OCI-LY7 (cell line): ENCODE data around the gene CCDC38. TPM values are rescaled to one million over a fixed set of nuclear protein-coding genes. Genes with fewer than 3 reads are reported as not detected.

Source experiments
- BruUV-seq: library from RNA; stranded (reverse); fragments of 400-500 nt; replicated peaks from 2 replicates; lab custom pipeline; 2021; lab: Mats Ljungman, UMichigan
- CTCF ChIA-PET: fragments of 300-600 bp; sonication (Branson Sonifier 250); formaldehyde crosslinking; loops from one replicate; lab custom pipeline; 2022; ENCODE audit warnings: antibody characterized with exemption; ENCODE audit not compliant: unreplicated experiment; lab: Charles Lee
- POLR2A ChIA-PET: fragments of 300-600 bp; sonication (Branson Sonifier 250); formaldehyde crosslinking; loops from one replicate; lab custom pipeline; 2022; ENCODE audit warnings: antibody characterized with exemption; lab: Charles Lee
- DNase-seq: peaks from one replicate; pipeline ENCODE4 v3.0.0-alpha.2; 2015; ENCODE audit warnings: low spot score
- H2AFZ ChIP-seq: fragments of 200-600 bp; sonication (generic), shearing (Covaris generic); 2 replicates; pipeline ENCODE4 v1.6.1; 2014; ENCODE audit warnings: mild to moderate bottlenecking, antibody characterized with exemption, low read length, moderate library complexity
- H3K27ac ChIP-seq: fragments of 200-600 bp; sonication (generic); 2 replicates; pipeline ENCODE4 v1.5.1; 2014; ENCODE audit warnings: mixed run types, low read depth, mild to moderate bottlenecking, moderate library complexity, low read length, inconsistent platforms; ENCODE audit not compliant: poor library complexity, severe bottlenecking
- H3K36me3 ChIP-seq: fragments of 200-600 bp; sonication (generic); 2 replicates; pipeline ENCODE4 v1.6.1; 2014; ENCODE audit warnings: mild to moderate bottlenecking, antibody characterized with exemption, low read length, moderate library complexity, mixed read lengths; ENCODE audit not compliant: insufficient read depth
- H3K4me1 ChIP-seq: fragments of 200-600 bp; sonication (generic); 2 replicates; pipeline ENCODE4 v1.5.1; 2014; ENCODE audit warnings: mild to moderate bottlenecking, low read length; ENCODE audit not compliant: insufficient read depth, poor library complexity, severe bottlenecking
- H3K4me2 ChIP-seq: fragments of 200-600 bp; sonication (generic); 2 replicates; pipeline ENCODE4 v1.6.1; 2014; ENCODE audit warnings: mild to moderate bottlenecking, low read length
- H3K4me3 ChIP-seq: fragments of 200-600 bp; sonication (generic); 2 replicates; pipeline ENCODE4 v1.5.1; 2014; ENCODE audit warnings: mild to moderate bottlenecking, low read depth, low read length; ENCODE audit not compliant: poor library complexity, severe bottlenecking
- H3K79me2 ChIP-seq: fragments of 200-600 bp; sonication (generic); 2 replicates; pipeline ENCODE4 v1.6.1; 2016; ENCODE audit warnings: low read depth, mild to moderate bottlenecking, low read length, moderate library complexity, mixed read lengths; ENCODE audit not compliant: insufficient read depth
- H3K9me2 ChIP-seq: fragments of 200-600 bp; sonication (generic); 2 replicates; pipeline ENCODE4 v1.6.1; 2016; ENCODE audit warnings: mild to moderate bottlenecking, low read length, mixed read lengths; ENCODE audit not compliant: insufficient read depth
- H3K9me3 ChIP-seq: fragments of 200-600 bp; sonication (generic); 2 replicates; pipeline ENCODE4 v1.6.1; 2014; ENCODE audit warnings: mild to moderate bottlenecking, mixed run types, low read length, mixed read lengths
- H4K20me1 ChIP-seq: fragments of 200-600 bp; sonication (generic); 2 replicates; pipeline ENCODE4 v1.6.1; 2014; ENCODE audit warnings: mild to moderate bottlenecking, antibody characterized with exemption, low read length, moderate library complexity, mixed read lengths; ENCODE audit not compliant: insufficient read depth
- EZH2phosphoT487 ChIP-seq: fragments of 200-600 bp; sonication (generic); IDR thresholded peaks from 2 replicates; pipeline ENCODE4 v1.6.1; 2018; ENCODE audit warnings: low read depth, borderline replicate concordance, mild to moderate bottlenecking, mixed run types, antibody characterized with exemption, low read length, moderate library complexity, mixed read lengths
- intact Hi-C: fragments of 100-400 bp; cut with micrococcal nuclease; formaldehyde crosslinking; loops from one replicate; pipeline ENCODE4 v1.10.0; 2022; ENCODE audit not compliant: unreplicated experiment
- total RNA-seq, 2 experiments: library from RNA; depleted of rRNA in 1 of 2; stranded (reverse); fragments of >200 nt in 1 of 2; shearing (Covaris generic) in 1 of 2; gene quantifications; 2 replicates each; pipeline ENCODE4 v1.2.3, GENCODE V29; 2014 to 2022
- TF ChIP-seq, protein P1 (sequence below): fragments of 200-600 bp; sonication (generic); conservative IDR thresholded peaks from 2 replicates; pipeline ENCODE4 v1.5.1; 2014; ENCODE audit warnings: mild to moderate bottlenecking, antibody characterized with exemption, low read length, moderate library complexity, mixed read lengths

Gene CCDC38
- total RNA-seq, 2 experiments from 2014 or later: 0.16 to 0.99 TPM

- TF ChIP-seq EZH2phosphoT487: no peak
- TF ChIP-seq, protein P1, sequence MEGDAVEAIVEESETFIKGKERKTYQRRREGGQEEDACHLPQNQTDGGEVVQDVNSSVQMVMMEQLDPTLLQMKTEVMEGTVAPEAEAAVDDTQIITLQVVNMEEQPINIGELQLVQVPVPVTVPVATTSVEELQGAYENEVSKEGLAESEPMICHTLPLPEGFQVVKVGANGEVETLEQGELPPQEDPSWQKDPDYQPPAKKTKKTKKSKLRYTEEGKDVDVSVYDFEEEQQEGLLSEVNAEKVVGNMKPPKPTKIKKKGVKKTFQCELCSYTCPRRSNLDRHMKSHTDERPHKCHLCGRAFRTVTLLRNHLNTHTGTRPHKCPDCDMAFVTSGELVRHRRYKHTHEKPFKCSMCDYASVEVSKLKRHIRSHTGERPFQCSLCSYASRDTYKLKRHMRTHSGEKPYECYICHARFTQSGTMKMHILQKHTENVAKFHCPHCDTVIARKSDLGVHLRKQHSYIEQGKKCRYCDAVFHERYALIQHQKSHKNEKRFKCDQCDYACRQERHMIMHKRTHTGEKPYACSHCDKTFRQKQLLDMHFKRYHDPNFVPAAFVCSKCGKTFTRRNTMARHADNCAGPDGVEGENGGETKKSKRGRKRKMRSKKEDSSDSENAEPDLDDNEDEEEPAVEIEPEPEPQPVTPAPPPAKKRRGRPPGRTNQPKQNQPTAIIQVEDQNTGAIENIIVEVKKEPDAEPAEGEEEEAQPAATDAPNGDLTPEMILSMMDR: no peak
- no peak overlapping the region for H3K4me2 ChIP-seq
- H2AFZ ChIP-seq: no peak overlapping the region
- ChIA-PET CTCF (no interaction called here), POLR2A (interaction anchor here (1.0 kb wide), 1 partner anchor 97 kb away, joined by 3 read pairs; no protein-coding TSS in a partner anchor)
- no peaks in the 10 kb centered on the region for H3K9me3 ChIP-seq
- H3K79me2 ChIP-seq: no peaks in the 10 kb centered on the region
- H3K27ac ChIP-seq: no peak overlapping the region
- no TSS peak for BruUV-seq
- H3K4me3 ChIP-seq: no peak overlapping the region
- no peaks in the 10 kb centered on the region for H3K36me3 ChIP-seq
- H3K4me1 ChIP-seq: no peaks in the 10 kb centered on the region
- intact Hi-C loops: loop anchor here (2.0 kb wide), 1 partner anchor 43 kb away; no protein-coding TSS in a partner anchor
- H4K20me1 ChIP-seq: no peaks in the 10 kb centered on the region
- H3K9me2 ChIP-seq: no peaks in the 10 kb centered on the region
- DNase-seq: no peak
These were observed 19.8 kb upstream of the CCDC38 start for GRCh38 chr12:95962222-95962621.

GRCh38 chr12:95960241-95960640 is 17.8 kb upstream of the CCDC38 start:
- no peak for DNase-seq
- no peak overlapping the region for H3K27ac ChIP-seq
- H3K9me3 ChIP-seq: no peaks in the 10 kb centered on the region
- intact Hi-C loops: no loop called here
- TF ChIP-seq, protein P1: no peak
- no peak for TF ChIP-seq EZH2phosphoT487
- H4K20me1 ChIP-seq: no peaks in the 10 kb centered on the region
- no peaks in the 10 kb centered on the region for H3K79me2 ChIP-seq
- CTCF ChIA-PET: no interaction called here
- H3K4me2 ChIP-seq: no peak overlapping the region
- no peaks in the 10 kb centered on the region for H3K4me1 ChIP-seq
- H3K36me3 ChIP-seq: no peaks in the 10 kb centered on the region
- no TSS peak for BruUV-seq
- no peak overlapping the region for H2AFZ ChIP-seq
- POLR2A ChIA-PET: interaction anchor here (0.6 kb wide), 1 partner anchor 294 kb away, joined by 3 read pairs; no protein-coding TSS in a partner anchor
- no peaks in the 10 kb centered on the region for H3K9me2 ChIP-seq
- H3K4me3 ChIP-seq: no peak overlapping the region

DNA sequence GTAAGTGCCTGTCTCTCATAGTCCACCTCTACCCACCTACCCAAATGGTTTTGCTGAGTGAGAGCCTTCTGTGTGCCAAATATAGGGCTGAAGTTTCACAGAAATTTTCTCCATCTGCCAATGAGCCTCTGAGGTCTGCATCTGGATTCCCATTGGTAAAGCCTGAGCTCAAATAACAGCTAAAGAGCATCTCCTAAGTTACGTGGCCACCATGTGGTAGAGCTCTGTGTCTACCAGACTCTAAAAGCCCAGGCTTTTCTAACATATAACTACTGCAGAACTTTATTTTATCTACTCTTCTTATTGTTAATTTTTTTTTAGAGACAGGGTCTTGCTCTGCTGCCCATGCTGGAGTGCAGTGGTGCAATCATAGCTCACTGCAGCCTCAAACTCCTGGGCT is 16.7 kb upstream of the CCDC38 start:
- CTCF ChIA-PET: interaction anchor here (0.5 kb wide), 1 partner anchor 281 kb away, joined by 3 read pairs; no protein-coding TSS in a partner anchor
- BruUV-seq: no TSS peak
- Histone ChIP-seq H3K9me3 (no peaks in the 10 kb centered on the region), H3K79me2 (no peaks in the 10 kb centered on the region), H3K4me2 (no peak overlapping the region), H2AFZ (no peak overlapping the region), H3K9me2 (no peaks in the 10 kb centered on the region), H4K20me1 (no peaks in the 10 kb centered on the region), H3K27ac (no peak overlapping the region), H3K4me3 (no peak overlapping the region), H3K4me1 (no peaks in the 10 kb centered on the region), H3K36me3 (no peaks in the 10 kb centered on the region)
- intact Hi-C loops: no loop called here
- DNase-seq: peak; percentile 28
- TF ChIP-seq, protein P1: peak; percentile 39; the same call in 1 of the 2 replicates
- no peak for TF ChIP-seq EZH2phosphoT487
- POLR2A ChIA-PET: interaction anchor here (0.7 kb wide), 1 partner anchor 95 kb away, joined by 3 read pairs; no protein-coding TSS in a partner anchor
